Measurements from ENCODE around the gene GLO1.

Gene GLO1

DNA sequence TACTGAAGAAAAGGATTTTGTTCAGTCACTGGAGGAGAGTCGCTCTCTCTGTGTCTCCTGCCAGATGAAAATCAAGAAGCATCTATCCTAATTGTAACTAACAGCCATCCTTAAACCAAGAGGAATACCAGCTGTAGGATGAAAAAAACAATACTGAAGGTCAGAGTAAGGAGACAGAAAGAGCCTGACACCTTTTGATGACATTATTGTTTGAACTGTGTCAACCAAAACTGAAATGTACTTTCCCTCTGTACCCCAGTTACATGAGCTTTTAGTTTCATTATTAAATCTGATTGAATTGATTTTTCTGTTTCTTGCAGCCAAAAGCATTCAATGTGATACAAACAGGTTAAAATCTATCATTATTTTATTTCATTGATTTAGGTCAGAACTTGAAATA, 46.0 kb downstream of the GLO1 start:
- DNase-seq = no peak

- DNase-seq = no peak
Measured at GRCh38 chr6:38654263-38654662, 48.7 kb downstream of the GLO1 start.

GRCh38 chr6:38651121-38651784, 51.7 kb downstream of the GLO1 start:
- DNase-seq = no peak

- no peak for DNase-seq
Measured at GRCh38 chr6:38650207-38650752, 52.7 kb downstream of the GLO1 start.

DNA sequence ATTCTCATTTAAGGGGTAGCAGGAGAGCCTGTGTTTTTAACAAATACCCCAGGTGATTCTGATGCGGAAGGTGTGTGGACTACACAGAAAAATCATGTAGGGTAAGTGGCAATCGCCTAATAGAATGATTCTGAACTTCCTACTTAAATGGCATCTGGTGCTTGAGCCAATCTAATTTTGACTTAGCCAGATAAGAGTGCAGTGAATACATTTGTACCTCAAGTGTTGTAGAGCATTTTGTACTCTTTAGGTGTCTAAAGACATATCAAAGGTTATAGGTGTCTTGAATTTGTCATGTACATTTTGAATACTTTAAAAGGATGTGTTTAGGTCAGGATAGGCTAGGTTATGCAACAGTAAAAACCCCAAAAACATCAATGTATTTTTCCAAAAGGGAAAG, 53.2 kb downstream of the GLO1 start:
- DNase-seq = no peak

- no peak for DNase-seq
Measured at GRCh38 chr6:38648629-38649028, 54.3 kb downstream of the GLO1 start.

GRCh38 chr6:38646166-38646878, 56.6 kb downstream of the GLO1 start:
- no peak for DNase-seq

- DNase-seq = no peak
Measured at GRCh38 chr6:38644951-38645350, 58.0 kb downstream of the GLO1 start.

DNA sequence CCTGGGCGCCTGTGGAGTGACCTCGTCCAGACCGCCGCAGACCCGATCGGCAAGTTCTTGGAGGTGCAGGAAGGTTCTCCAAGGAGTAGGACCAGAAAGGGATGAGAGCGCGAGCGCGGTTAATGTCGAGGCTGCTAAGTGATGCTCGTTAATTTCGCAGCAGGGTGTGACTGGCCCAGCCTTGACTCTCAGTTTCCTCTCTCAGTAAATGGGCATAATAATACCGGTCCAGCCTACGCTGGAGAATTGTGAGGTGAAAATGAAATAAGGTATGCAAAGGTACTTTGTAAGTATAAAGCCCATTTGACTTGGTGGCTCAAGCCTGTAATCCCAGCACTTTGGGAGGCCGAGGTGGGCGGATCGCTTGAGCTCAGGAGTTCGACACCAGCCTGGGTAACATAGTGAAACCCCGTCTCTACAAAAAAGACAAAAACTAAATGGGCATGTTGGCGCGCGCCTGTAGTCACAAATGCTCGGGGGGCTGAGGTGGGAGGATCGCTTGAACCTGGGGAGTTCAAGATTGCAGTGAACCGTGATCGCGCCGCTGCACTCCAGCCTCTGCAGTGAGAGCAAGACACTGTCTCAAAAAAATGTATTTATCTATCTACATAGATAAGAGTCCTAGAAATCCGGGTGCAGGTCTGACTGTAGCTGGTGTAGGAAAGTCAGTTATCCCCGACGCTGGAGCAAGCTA, 62.6 kb downstream of the GLO1 start:
- peak; percentile 35 for DNase-seq

GRCh38 chr6:38639498-38640215, 63.3 kb downstream of the GLO1 start, which contains the start of gene BTBD9:
TSS of gene BTBD9 (minus strand) at chr6:38639929.
- DNase-seq = peak; percentile 90

DNA sequence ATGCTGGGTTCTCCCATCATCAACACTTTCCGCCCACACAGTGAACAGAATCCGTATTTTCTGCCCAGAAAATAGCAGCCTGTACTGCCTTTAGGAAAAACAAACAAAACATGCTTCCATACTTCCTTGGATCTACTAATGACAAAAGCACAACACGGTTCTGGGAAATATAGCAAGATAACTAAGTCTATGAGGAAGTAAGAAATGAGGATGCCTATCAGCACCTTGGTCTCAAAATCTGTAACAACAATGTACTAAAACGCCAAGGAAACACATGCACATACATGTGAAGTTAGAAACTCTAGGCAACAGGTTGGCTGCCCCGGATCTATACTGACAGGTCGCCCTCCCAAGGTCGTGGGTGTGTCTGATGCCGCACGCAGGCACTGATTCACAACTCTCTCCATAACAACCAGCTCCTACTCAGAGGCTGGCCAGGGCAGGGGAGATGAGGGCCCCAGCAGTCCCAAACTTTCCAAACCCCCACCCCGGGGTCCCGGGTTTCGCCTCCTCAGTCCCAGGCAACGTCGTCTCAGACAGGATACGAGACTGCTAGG, 63.9 kb downstream of the GLO1 start:
- no peak for DNase-seq

- DNase-seq = no peak
Measured at GRCh38 chr6:38637756-38638155, 65.2 kb downstream of the GLO1 start.

DNA sequence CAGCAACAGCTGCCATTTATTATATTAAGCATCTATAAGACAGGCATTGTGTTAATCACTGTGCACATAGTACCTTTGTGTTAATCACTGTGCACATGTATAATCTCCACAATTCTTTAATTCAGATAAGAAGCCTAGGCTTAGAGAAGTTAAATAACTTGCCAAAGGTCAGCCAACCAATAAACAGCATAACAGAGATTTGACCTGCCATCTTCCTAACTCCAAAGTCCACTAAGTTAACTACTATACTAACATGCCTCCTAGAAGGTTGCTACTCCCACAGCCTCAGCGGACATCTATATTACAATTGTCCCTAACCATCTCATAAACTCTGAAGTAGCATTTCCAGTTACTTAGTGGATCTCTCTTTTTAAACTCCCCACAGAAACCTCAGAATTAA, 66.9 kb downstream of the GLO1 start:
- no peak for DNase-seq

GRCh38 chr6:38634518-38634917, 68.4 kb downstream of the GLO1 start:
- DNase-seq = no peak

DNA sequence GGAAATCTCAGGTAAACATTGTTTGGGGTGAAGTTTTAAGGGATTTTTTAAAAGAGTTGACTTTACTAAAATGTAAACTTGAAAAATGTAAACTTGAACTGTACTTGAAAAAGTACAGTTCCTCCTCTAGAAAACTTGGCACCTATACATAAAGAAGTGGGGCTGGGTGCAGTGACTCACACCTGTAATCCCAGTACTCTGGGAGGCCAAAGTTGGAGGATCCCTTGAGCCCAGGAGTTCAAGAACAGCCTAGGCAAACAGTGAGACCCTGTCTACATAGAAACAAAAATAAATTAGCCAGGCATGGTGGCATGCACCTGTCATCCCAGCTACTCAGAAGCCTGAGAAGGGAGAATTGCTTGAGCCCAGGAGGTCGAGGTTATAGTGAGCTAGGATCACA, 70.5 kb downstream of the GLO1 start:
- DNase-seq = no peak

GRCh38 chr6:38631186-38631783, 71.7 kb downstream of the GLO1 start:
- DNase-seq = no peak
